H9 (cell line): ENCODE data around the gene L3MBTL4. TPM values are rescaled to one million over a fixed set of nuclear protein-coding genes. Genes with fewer than 3 reads are reported as not detected.
"Not testable (repeated sequence)": the region's sequence is repeated elsewhere in the genome, so short reads cannot be mapped to it uniquely, and the experiment has no call there.

ENCODE experiments used
- DNase-seq: peaks from one replicate; pipeline ENCODE4 v3.0.0-alpha.2; 2017
- H2AFZ ChIP-seq: one replicate; pipeline ENCODE4 v1.6.1; 2013; ENCODE audit warnings: mild to moderate bottlenecking, low read length, control low read depth, moderate library complexity
- H2AK5ac ChIP-seq: 2 replicates; pipeline ENCODE4 v1.6.1; 2013; ENCODE audit warnings: low read length, control low read depth, mixed read lengths; ENCODE audit not compliant: insufficient read length
- H2BK120ac ChIP-seq: one replicate; pipeline ENCODE4 v1.6.1; 2013; ENCODE audit warnings: low read depth, mild to moderate bottlenecking, low read length, control low read depth, inconsistent platforms; ENCODE audit not compliant: poor library complexity, severe bottlenecking
- H2BK12ac ChIP-seq: 2 replicates; pipeline ENCODE4 v1.6.1; 2013; ENCODE audit warnings: low read length, control low read depth, mixed read lengths, low read depth; ENCODE audit not compliant: insufficient read length
- H2BK15ac ChIP-seq: 2 replicates; pipeline ENCODE4 v1.6.1; 2013; ENCODE audit warnings: low read depth, low read length, control low read depth
- H2BK20ac ChIP-seq: one replicate; pipeline ENCODE4 v1.6.1; 2013; ENCODE audit warnings: low read depth, mild to moderate bottlenecking, low read length, control low read depth, inconsistent platforms; ENCODE audit not compliant: poor library complexity, severe bottlenecking
- H2BK5ac ChIP-seq: 2 replicates; pipeline ENCODE4 v1.6.1; 2013; ENCODE audit warnings: low read length, control low read depth, mixed read lengths; ENCODE audit not compliant: insufficient read length
- H3K14ac ChIP-seq: 2 replicates; pipeline ENCODE4 v1.6.1; 2013; ENCODE audit warnings: low read length, control low read depth; ENCODE audit not compliant: insufficient read depth
- H3K18ac ChIP-seq: 2 replicates; pipeline ENCODE4 v1.6.1; 2013; ENCODE audit warnings: low read depth, mild to moderate bottlenecking, mixed read lengths, low read length, control low read depth; ENCODE audit not compliant: insufficient read length
- H3K23ac ChIP-seq: 2 replicates; pipeline ENCODE4 v1.6.1; 2013; ENCODE audit warnings: low read length, control low read depth, mixed read lengths, low read depth; ENCODE audit not compliant: insufficient read length
- H3K23me2 ChIP-seq: 2 replicates; pipeline ENCODE4 v1.6.1; 2013; ENCODE audit warnings: low read depth, mild to moderate bottlenecking, mixed read lengths, low read length, control low read depth; ENCODE audit not compliant: insufficient read length, poor library complexity, severe bottlenecking
- H3K27ac ChIP-seq: 2 replicates; pipeline ENCODE4 v1.5.1; 2013; ENCODE audit warnings: low read length, control low read depth, mixed read lengths, low read depth; ENCODE audit not compliant: insufficient read length
- H3K27me3 ChIP-seq: 2 replicates; pipeline ENCODE4 v1.6.1; 2013; ENCODE audit warnings: low read length, control low read depth, inconsistent platforms; ENCODE audit not compliant: insufficient read depth
- H3K4ac ChIP-seq: 2 replicates; pipeline ENCODE4 v1.6.1; 2013; ENCODE audit warnings: low read depth, mild to moderate bottlenecking, control low read depth, inconsistent platforms, low read length, moderate library complexity
- H3K4me1 ChIP-seq: 2 replicates; pipeline ENCODE4 v1.6.1; 2013; ENCODE audit warnings: low read length, control low read depth, inconsistent platforms; ENCODE audit not compliant: insufficient read depth
- H3K4me2 ChIP-seq: 2 replicates; pipeline ENCODE4 v1.6.1; 2013; ENCODE audit warnings: low read length, control low read depth, mixed read lengths; ENCODE audit not compliant: insufficient read length, insufficient read depth
- H3K56ac ChIP-seq: 2 replicates; pipeline ENCODE4 v1.6.1; 2013; ENCODE audit warnings: low read depth, mild to moderate bottlenecking, mixed read lengths, low read length, control low read depth; ENCODE audit not compliant: insufficient read length
- H3K79me1 ChIP-seq: 2 replicates; pipeline ENCODE4 v1.6.1; 2013; ENCODE audit warnings: low read depth, mild to moderate bottlenecking, moderate library complexity, low read length, control low read depth, inconsistent platforms; ENCODE audit not compliant: insufficient read depth, poor library complexity, severe bottlenecking
- H3K79me2 ChIP-seq: 2 replicates; pipeline ENCODE4 v1.6.1; 2013; ENCODE audit warnings: low read length, control low read depth, inconsistent platforms; ENCODE audit not compliant: insufficient read depth
- H3K9ac ChIP-seq: 2 replicates; pipeline ENCODE4 v1.6.1; 2013; ENCODE audit warnings: low read length, control low read depth, mixed read lengths; ENCODE audit not compliant: insufficient read length; ENCODE audit errors: extremely low read depth
- H3K9me3 ChIP-seq: one replicate; pipeline ENCODE4 v1.6.1; 2013; ENCODE audit warnings: low read depth, low read length, inconsistent platforms; ENCODE audit not compliant: control insufficient read depth
- H3T11ph ChIP-seq: one replicate; pipeline ENCODE4 v1.6.1; 2013; ENCODE audit warnings: mild to moderate bottlenecking, low read length, control low read depth, inconsistent platforms
- H4K20me1 ChIP-seq: one replicate; pipeline ENCODE4 v1.6.1; 2013; ENCODE audit not compliant: control insufficient read depth, insufficient read length, insufficient read depth
- H4K5ac ChIP-seq: 2 replicates; pipeline ENCODE4 v1.6.1; 2013; ENCODE audit warnings: low read depth, mild to moderate bottlenecking, mixed read lengths, low read length, control low read depth; ENCODE audit not compliant: insufficient read length
- H4K8ac ChIP-seq: replicated peaks from 2 replicates; pipeline ENCODE4 v1.6.1; 2013; ENCODE audit warnings: low read length, control low read depth, mixed read lengths, low read depth; ENCODE audit not compliant: insufficient read length
- H4K91ac ChIP-seq: 2 replicates; pipeline ENCODE4 v1.6.1; 2013; ENCODE audit warnings: low read depth, mild to moderate bottlenecking, moderate library complexity, mixed read lengths, low read length, control low read depth; ENCODE audit not compliant: insufficient read length
- H3K27ac Mint-ChIP-seq, 3 experiments: 2 replicates in 2 of 3; 3 replicates in 1 of 3; pipeline ENCODE4 v1.8.0; 2020 to 2021; ENCODE audit warnings: mixed read lengths in 3 of 3, mild to moderate bottlenecking in 1 of 3, moderate library complexity in 1 of 3
- H3K27me3 Mint-ChIP-seq: 2 replicates; pipeline ENCODE4 v1.8.0; 2021; ENCODE audit warnings: low read depth, mild to moderate bottlenecking, moderate library complexity, mixed read lengths
- H3K36me3 Mint-ChIP-seq, 3 experiments: 2 replicates in 2 of 3; 3 replicates in 1 of 3; pipeline ENCODE4 v1.8.0; 2020 to 2021; ENCODE audit warnings: low read depth in 3 of 3, mixed read lengths in 3 of 3; ENCODE audit not compliant: insufficient read depth in 1 of 3
- H3K4me1 Mint-ChIP-seq, 2 experiments: 2 replicates each; pipeline ENCODE4 v1.8.0; 2020; ENCODE audit warnings: mixed read lengths in 2 of 2
- H3K4me3 Mint-ChIP-seq, 2 experiments: 2 replicates in 1 of 2; 3 replicates in 1 of 2; pipeline ENCODE4 v1.8.0; 2020 to 2021; ENCODE audit warnings: mild to moderate bottlenecking in 2 of 2, mixed read lengths in 2 of 2, moderate library complexity in 1 of 2
- H3K9me3 Mint-ChIP-seq, 2 experiments: 2 replicates in 1 of 2; 3 replicates in 1 of 2; pipeline ENCODE4 v1.8.0; 2020; ENCODE audit warnings: mild to moderate bottlenecking in 2 of 2, mixed read lengths in 2 of 2, moderate library complexity in 1 of 2
- WGBS: extraction: QIAGEN DNeasy Blood & Tissue Kit; methylation state at CpG from one replicate; pipeline ENCODE4 v1.1.7; 2013; ENCODE audit warnings: missing lambda C conversion rate, low lambda C conversion rate, mixed read lengths; ENCODE audit not compliant: insufficient read length; ENCODE audit errors: extremely low coverage; 5-methylcytosine and 5-hydroxymethylcytosine counted together
- total RNA-seq: library from RNA; stranded (reverse); gene quantifications from 2 replicates; pipeline ENCODE4 v1.2.1, GENCODE V29; 2021
- TF ChIP-seq, protein P1 (sequence below): fragments of 200-600 bp; sonication (generic); conservative IDR thresholded peaks from 3 replicates; pipeline ENCODE4 v1.8.0; 2021; ENCODE audit warnings: antibody characterized with exemption, mild to moderate bottlenecking

The L3MBTL4 gene
- total RNA-seq, 1 experiment from 2014 or later: 1.9 TPM

DNA sequence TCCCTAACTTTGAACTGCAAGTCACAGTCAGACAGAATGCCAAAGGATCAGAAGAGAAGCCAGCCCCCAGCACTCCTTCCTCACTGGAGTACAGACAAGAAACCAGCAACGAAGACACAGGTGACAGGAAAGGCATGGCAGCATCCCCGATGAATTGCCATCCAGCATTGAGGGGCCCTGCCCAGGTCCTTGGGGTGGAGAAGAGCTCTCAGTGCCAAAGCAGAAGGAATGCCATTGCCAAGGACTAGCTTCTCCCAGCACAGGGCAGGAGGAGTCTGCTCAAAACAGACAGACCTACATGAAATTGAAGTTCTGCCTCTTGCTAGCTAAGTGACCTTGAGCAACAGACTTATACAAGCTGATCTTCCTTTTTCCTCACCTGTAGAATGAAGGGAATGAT lies 220.1 kb downstream of the L3MBTL4 start:
- H4K20me1 ChIP-seq: no peaks in the 10 kb centered on the region
- H3K14ac ChIP-seq: no peak overlapping the region
- H2BK12ac ChIP-seq: no peak overlapping the region
- Mint-ChIP-seq H3K27me3 (no peaks in the 10 kb centered on the region; the same call in 1 of the 2 replicates), H3K36me3 (no peaks in the 10 kb centered on the region), H3K27ac (no peak overlapping the region), H3K4me1 (no peaks in the 10 kb centered on the region), H3K4me3 (no peak overlapping the region), H3K9me3 (peaks cover 0 to 2% of the 10 kb centered on the region in 2 experiments; a peak in 1 of 5 replicates)
- no peak overlapping the region for H3K56ac ChIP-seq
- no CpG with 5 or more reads among the region's 2 CpGs for WGBS
- H2BK15ac ChIP-seq: no peak overlapping the region
- no peaks in the 10 kb centered on the region for H3K79me2 ChIP-seq
- H3K4me1 ChIP-seq: no peaks in the 10 kb centered on the region
- H3K79me1 ChIP-seq: no peaks in the 10 kb centered on the region
- no peak overlapping the region for H3T11ph ChIP-seq
- H2BK20ac ChIP-seq: no peak overlapping the region
- no peaks in the 10 kb centered on the region for H3K23me2 ChIP-seq
- no peak overlapping the region for H2AFZ ChIP-seq
- peaks cover 6% of the 10 kb centered on the region for H3K9me3 ChIP-seq
- no peak overlapping the region for H4K91ac ChIP-seq
- no peak overlapping the region for H3K23ac ChIP-seq
- no peak overlapping the region for H3K4ac ChIP-seq
- no peak overlapping the region for H2AK5ac ChIP-seq
- no peak overlapping the region for H2BK120ac ChIP-seq
- TF ChIP-seq, protein P1, sequence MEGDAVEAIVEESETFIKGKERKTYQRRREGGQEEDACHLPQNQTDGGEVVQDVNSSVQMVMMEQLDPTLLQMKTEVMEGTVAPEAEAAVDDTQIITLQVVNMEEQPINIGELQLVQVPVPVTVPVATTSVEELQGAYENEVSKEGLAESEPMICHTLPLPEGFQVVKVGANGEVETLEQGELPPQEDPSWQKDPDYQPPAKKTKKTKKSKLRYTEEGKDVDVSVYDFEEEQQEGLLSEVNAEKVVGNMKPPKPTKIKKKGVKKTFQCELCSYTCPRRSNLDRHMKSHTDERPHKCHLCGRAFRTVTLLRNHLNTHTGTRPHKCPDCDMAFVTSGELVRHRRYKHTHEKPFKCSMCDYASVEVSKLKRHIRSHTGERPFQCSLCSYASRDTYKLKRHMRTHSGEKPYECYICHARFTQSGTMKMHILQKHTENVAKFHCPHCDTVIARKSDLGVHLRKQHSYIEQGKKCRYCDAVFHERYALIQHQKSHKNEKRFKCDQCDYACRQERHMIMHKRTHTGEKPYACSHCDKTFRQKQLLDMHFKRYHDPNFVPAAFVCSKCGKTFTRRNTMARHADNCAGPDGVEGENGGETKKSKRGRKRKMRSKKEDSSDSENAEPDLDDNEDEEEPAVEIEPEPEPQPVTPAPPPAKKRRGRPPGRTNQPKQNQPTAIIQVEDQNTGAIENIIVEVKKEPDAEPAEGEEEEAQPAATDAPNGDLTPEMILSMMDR: no peak
- no peak overlapping the region for H4K5ac ChIP-seq
- H2BK5ac ChIP-seq: no peak overlapping the region
- H3K27ac ChIP-seq: no peak overlapping the region
- H3K4me2 ChIP-seq: no peak overlapping the region
- no peaks in the 10 kb centered on the region for H3K27me3 ChIP-seq
- DNase-seq: no peak
- no peak overlapping the region for H3K18ac ChIP-seq
- no peak overlapping the region for H3K9ac ChIP-seq
- H4K8ac ChIP-seq: no peak overlapping the region

DNA sequence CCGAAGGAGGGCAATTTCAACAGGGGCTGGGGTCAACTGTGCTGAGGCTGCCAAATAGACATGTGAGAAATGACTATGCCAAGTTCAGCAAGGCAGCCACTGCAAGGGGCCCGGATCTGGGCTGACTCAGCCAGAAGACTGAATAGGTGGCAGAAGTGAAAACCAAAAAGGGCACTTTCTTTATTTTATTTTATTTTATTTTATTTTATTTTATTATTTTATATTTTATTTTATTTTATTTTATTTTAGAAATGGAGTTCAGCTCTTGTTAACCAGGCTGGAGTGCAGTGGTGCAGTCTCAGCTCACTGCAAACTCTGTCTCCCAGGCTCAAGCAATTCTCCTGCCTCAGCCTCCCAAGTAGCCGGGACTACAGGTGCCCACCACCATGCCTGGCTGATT lies 228.9 kb downstream of the L3MBTL4 start:
- H3K9me3 ChIP-seq, H3K18ac ChIP-seq, H4K20me1 ChIP-seq, H2BK20ac ChIP-seq, H4K91ac ChIP-seq, DNase-seq, H2BK12ac ChIP-seq, H3K79me2 ChIP-seq, H3K27me3 ChIP-seq, H3K23me2 ChIP-seq, H3K4ac ChIP-seq, H3K4me3 Mint-ChIP-seq, H3T11ph ChIP-seq, H2BK15ac ChIP-seq, H2BK5ac ChIP-seq, H3K9ac ChIP-seq, H3K4me1 Mint-ChIP-seq, H3K56ac ChIP-seq, H3K27ac Mint-ChIP-seq, H4K5ac ChIP-seq, H3K4me2 ChIP-seq, H2AK5ac ChIP-seq, H2AFZ ChIP-seq, H3K23ac ChIP-seq, H3K79me1 ChIP-seq, H3K27ac ChIP-seq, H4K8ac ChIP-seq, H3K4me1 ChIP-seq, H3K9me3 Mint-ChIP-seq, H2BK120ac ChIP-seq, H3K36me3 Mint-ChIP-seq, H3K14ac ChIP-seq, H3K27me3 Mint-ChIP-seq: not testable (repeated sequence)
- WGBS: no CpG with 5 or more reads among the region's 3 CpGs
